Esophagus squamous epithelium (tissue), 5 donors: ENCODE data around the gene MYH10. TPM values are rescaled to one million over a fixed set of nuclear protein-coding genes. Genes with fewer than 3 reads are reported as not detected.
A peak's percentile ranks its signal among the peaks of the same experiment; 100 is the strongest.
"Not testable (repeated sequence)": the region's sequence is repeated elsewhere in the genome, so short reads cannot be mapped to it uniquely, and the experiment has no call there.

Source experiments
- DNase-seq: peaks from one replicate; lab custom pipeline; 2025; lab: John Stamatoyannopoulos, UW
- H3K27ac ChIP-seq, 4 donors: fragments of 200-600 bp; sonication (generic); one replicate each; pipeline ENCODE4 v1.5.1; 2016 to 2019; ENCODE audit warnings: mild to moderate bottlenecking in 1 of 4
- H3K27me3 ChIP-seq, 4 donors: fragments of 200-600 bp; sonication (generic); 1 replicate in 3 of 4; 2 replicates in 1 of 4; pipeline versions ENCODE4 v1.5.1 to v1.6.0; 2017 to 2021; ENCODE audit warnings: antibody characterized with exemption in 1 of 4
- H3K36me3 ChIP-seq, 3 donors: fragments of 200-600 bp; sonication (generic); one replicate each; pipeline ENCODE4 v1.5.1; 2016 to 2019
- H3K4me1 ChIP-seq, 3 donors: fragments of 200-600 bp; sonication (generic); one replicate each; pipeline ENCODE4 v1.5.1; 2017 to 2019
- H3K4me3 ChIP-seq, 4 donors: fragments of 200-600 bp; sonication (generic); 1 replicate in 3 of 4; 2 replicates in 1 of 4; pipeline ENCODE4 v1.5.1; 2016 to 2019; ENCODE audit warnings: mild to moderate bottlenecking in 2 of 4, moderate library complexity in 1 of 4
- H3K9me3 ChIP-seq, 3 donors: fragments of 200-600 bp; sonication (generic); one replicate each; pipeline ENCODE4 v1.5.1; 2016 to 2019
- CTCF ChIP-seq, 6 experiments: fragments of 450-650 bp in 4 of 6; fragments of 200-600 bp in 2 of 6; sonication (generic) in 2 of 6; IDR thresholded peaks; one replicate each; pipeline ENCODE4 v1.5.1; 2016 to 2019; ENCODE audit warnings: antibody characterized with exemption in 6 of 6, mild to moderate bottlenecking in 4 of 6, moderate library complexity in 4 of 6
- POLR2A ChIP-seq, 4 donors: fragments of 450-650 bp; IDR thresholded peaks; one replicate each; pipeline ENCODE4 v1.6.1; 2017; ENCODE audit warnings: antibody characterized with exemption in 4 of 4, mild to moderate bottlenecking in 4 of 4, moderate library complexity in 3 of 4
- WGBS, 2 donors: methylation state at CpG; one replicate each; pipeline ENCODE4 v1.1.5; 2018; 5-methylcytosine and 5-hydroxymethylcytosine counted together
- intact Hi-C: fragments of 100-400 bp; cut with DNase I; formaldehyde crosslinking; loops from one replicate; pipeline ENCODE4 v1.15.0; 2022
- total RNA-seq, 4 donors: library from RNA; depleted of rRNA; stranded (reverse); fragments of >200 nt; gene quantifications; one replicate each; pipeline ENCODE4 v1.1.0, GENCODE V29; 2016
- donor health status: DM: yes; HTN: yes; CAD: no.

The MYH10 gene
- total RNA-seq, 4 donors from 2014 or later, result 5.8 to 25.6 (median 14.7) TPM

- H3K27me3 ChIP-seq, result no peaks in the 10 kb centered on the region
- no peak for DNase-seq
- H3K4me1 ChIP-seq, result peaks cover 0 to 8% (median 6%) of the 10 kb centered on the region in 3 donors
- no peak overlapping the region for H3K4me3 ChIP-seq
- 75 to 85% methylated on average over 8 to 9 of the region's 9 CpGs for WGBS, 2 donors
- H3K27ac ChIP-seq, result no peak overlapping the region
- H3K36me3 ChIP-seq, result no peaks in the 10 kb centered on the region
- H3K9me3 ChIP-seq, result no peaks in the 10 kb centered on the region
- TF ChIP-seq CTCF (IDR thresholded peaks at IDR 0.05) (no peak), POLR2A (IDR thresholded peaks at IDR 0.05) (no peak)
- intact Hi-C loops, result no loop called here
Measured at GRCh38 chr17:8556074-8556473, 74.5 kb downstream of the MYH10 start.

- 43 to 54% methylated on average over 1 of the region's 1 CpG for WGBS, 2 donors
- intact Hi-C loops, result no loop called here
- no peaks in the 10 kb centered on the region for H3K27me3 ChIP-seq
- H3K36me3 ChIP-seq, result no peaks in the 10 kb centered on the region
- no peak for DNase-seq
- no peak overlapping the region for H3K27ac ChIP-seq
- H3K9me3 ChIP-seq, result no peaks in the 10 kb centered on the region
- TF ChIP-seq CTCF (IDR thresholded peaks at IDR 0.05) (no peak), POLR2A (IDR thresholded peaks at IDR 0.05) (no peak)
- H3K4me3 ChIP-seq, result no peak overlapping the region
- peaks cover 0 to 8% (median 6%) of the 10 kb centered on the region in 3 donors for H3K4me1 ChIP-seq
Measured at GRCh38 chr17:8555062-8555461, 75.5 kb downstream of the MYH10 start.

DNA sequence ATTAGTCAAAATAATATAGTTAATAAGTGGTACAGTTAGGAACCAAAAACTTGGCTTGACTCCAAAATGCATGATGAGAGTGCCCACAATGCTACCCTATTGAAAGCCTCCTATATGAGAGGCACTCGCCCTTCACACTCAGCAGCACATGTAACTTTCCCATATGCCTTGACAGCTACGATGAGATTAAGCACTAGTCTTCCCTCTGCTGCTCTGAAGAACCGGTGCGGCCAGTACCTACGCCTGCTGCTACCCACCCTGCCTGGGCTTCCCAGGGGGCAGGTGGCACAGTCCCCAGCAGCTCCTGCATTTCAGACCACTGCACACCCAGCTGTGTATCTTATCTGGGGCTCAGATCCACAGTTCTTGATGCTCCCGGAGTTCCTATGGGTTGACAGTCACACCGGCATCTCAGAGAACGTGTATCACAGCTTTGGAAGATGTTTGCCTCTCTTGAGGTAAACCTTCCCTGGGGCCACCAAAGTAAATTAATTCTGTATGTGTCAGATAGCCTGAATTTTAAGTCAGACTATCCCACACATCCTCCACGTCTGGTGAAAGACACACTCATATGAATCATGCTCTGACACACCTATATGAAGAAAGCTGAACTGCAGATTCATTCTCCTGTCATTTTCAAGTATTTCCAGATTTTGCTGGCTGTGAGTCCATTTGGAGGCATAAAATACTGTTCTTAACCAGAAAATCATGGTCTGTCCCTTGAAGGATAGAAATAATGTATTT, 77.8 kb downstream of the MYH10 start:
- WGBS, 2 donors, result 47 to 70% methylated on average over 6 to 9 of the region's 9 CpGs

DNA sequence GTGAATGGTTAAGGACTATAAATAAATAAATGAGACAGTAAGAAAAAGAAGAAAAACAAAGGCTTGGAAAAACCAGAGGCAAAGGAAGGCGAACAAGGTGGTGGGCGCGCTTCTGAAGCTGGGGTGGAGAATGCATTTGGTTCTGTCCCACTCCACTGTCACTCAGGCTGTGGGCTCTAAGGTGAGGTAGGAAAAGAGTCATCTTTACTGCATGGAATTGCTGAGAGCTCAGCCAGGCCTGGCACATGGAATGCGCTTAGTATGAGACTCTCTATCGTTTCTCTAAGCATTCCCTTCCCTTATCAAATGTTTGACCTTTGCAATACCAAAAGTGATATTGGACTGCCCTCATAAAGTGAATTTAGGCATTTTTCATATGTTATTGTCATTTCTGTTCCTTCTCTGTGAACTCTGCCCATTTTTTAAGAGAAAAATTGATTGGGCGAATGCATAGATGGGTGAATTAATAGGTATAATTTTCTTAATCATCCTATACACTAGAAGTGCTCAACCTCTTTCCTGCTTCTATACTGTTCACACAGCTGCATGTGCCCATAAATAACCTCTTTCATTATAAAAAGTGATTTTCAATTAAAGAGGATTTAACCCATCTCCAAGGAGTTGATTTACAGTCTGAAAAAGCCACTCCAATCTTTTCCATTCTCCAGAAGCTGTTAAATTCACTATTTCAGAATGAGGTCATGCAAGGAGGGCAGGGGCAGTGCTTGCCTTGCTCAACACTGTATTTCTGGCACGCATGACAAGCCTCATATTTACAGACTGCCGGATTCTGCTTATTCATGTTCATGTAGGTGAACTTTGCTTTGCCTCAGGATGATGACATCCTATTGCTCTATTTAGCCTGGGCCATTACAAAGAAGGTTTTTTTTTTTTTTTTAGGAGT, 87.7 kb downstream of the MYH10 start:
- no peak for TF ChIP-seq CTCF (IDR thresholded peaks at IDR 0.05)
- WGBS, 2 donors, result 75 to 81% methylated on average over 8 of the region's 8 CpGs
- intact Hi-C loops, result no loop called here
- H3K27ac ChIP-seq, result no peak overlapping the region
- DNase-seq, result no peak
- no peaks in the 10 kb centered on the region for H3K9me3 ChIP-seq
- peaks cover 0 to 8% (median 0%) of the 10 kb centered on the region in 3 donors for H3K4me1 ChIP-seq
- H3K4me3 ChIP-seq, result no peak overlapping the region
- peaks cover 0 to 44% (median 0%) of the 10 kb centered on the region in 3 donors for H3K36me3 ChIP-seq
- no peaks in the 10 kb centered on the region for H3K27me3 ChIP-seq

More for the DNA sequence above, 77.8 kb downstream of the MYH10 start:
- no peak overlapping the region for H3K4me3 ChIP-seq
- TF ChIP-seq CTCF (IDR thresholded peaks at IDR 0.05) (no peak), POLR2A (IDR thresholded peaks at IDR 0.05) (no peak)
- no peak for DNase-seq
- peaks cover 0 to 8% (median 6%) of the 10 kb centered on the region in 3 donors for H3K4me1 ChIP-seq
- H3K27me3 ChIP-seq, result no peaks in the 10 kb centered on the region
- H3K27ac ChIP-seq, result peak overlapping the region in 1 of 4 donors; percentile 43
- H3K9me3 ChIP-seq, result no peaks in the 10 kb centered on the region
- no peaks in the 10 kb centered on the region for H3K36me3 ChIP-seq
- intact Hi-C loops, result no loop called here

DNA sequence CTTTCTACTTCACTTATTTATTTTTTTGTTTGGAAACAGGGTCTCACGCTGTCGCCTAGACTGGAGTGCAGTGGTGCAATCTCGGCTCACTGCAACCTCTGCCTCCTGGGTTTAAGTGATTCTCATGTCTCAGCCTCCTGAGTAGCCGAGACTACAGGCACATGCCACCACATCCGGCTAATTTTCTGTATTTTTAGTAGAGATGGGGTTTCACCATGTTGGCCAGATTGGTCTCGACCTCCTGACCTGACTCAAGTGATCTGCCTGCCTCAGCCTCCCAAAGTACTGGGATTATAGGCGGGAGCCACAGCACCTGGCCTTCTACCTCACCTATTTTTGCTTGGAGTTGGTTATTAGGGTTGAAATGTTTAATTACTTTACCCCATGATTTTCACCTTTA, 90.5 kb downstream of the MYH10 start:
- H3K4me3 ChIP-seq, DNase-seq, intact Hi-C loops, H3K9me3 ChIP-seq, H3K4me1 ChIP-seq, H3K27ac ChIP-seq, H3K27me3 ChIP-seq: not testable (repeated sequence)
- H3K36me3 ChIP-seq, result peaks cover 0 to 48% (median 0%) of the 10 kb centered on the region in 3 donors
- 90 to 93% methylated on average over 7 of the region's 7 CpGs for WGBS, 2 donors
